ENCODE results near the gene ZMYND10.

ZMYND10 gene

GRCh38 chr3:50381383-50381782 is 35.9 kb upstream of the ZMYND10 start:
- H3K23ac ChIP-seq (ENCODE audit: low read length) = no peak overlapping the region
- no peaks in the 10 kb centered on the region for H3K79me2 ChIP-seq (ENCODE audit: control insufficient read depth, insufficient read depth, low read length)
- H2AK5ac ChIP-seq (ENCODE audit: low read length) = no peak overlapping the region
- H2BK15ac ChIP-seq (replicated peaks; ENCODE audit: low read depth) = no peak overlapping the region
- no peak overlapping the region for H3K27ac ChIP-seq (ENCODE audit: low read depth, low read length)
- H3K4me2 ChIP-seq (ENCODE audit: low read length) = no peak overlapping the region
- no peak for DNase-seq
- no peak overlapping the region for H3K9ac ChIP-seq (ENCODE audit: low read length)
- no peak overlapping the region for H2BK120ac ChIP-seq (ENCODE audit: low read depth, low read length)
- H3K27me3 ChIP-seq (ENCODE audit: insufficient read depth, low read length, poor library complexity) = no peaks in the 10 kb centered on the region
- H4K8ac ChIP-seq (ENCODE audit: low read depth, low read length) = no peak overlapping the region
- no peak overlapping the region for H3K4ac ChIP-seq (ENCODE audit: low read depth, low read length)
- no peak overlapping the region for H3K4me3 ChIP-seq (ENCODE audit: low read length)
- H2BK5ac ChIP-seq (ENCODE audit: low read length) = no peak overlapping the region
- no peaks in the 10 kb centered on the region for H3K4me1 ChIP-seq (ENCODE audit: control insufficient read depth, low read depth, low read length)
- H3K36me3 ChIP-seq (ENCODE audit: control insufficient read depth, insufficient read depth, low read length) = no peaks in the 10 kb centered on the region
- no peak overlapping the region for H3K56ac ChIP-seq (ENCODE audit: low read length)
- H4K5ac ChIP-seq (ENCODE audit: low read length) = no peak overlapping the region
- H3K18ac ChIP-seq (ENCODE audit: low read length) = no peak overlapping the region
- no peaks in the 10 kb centered on the region for H3K79me1 ChIP-seq (ENCODE audit: low read length)
- no CpG with 5 or more reads among the region's 4 CpGs for WGBS (ENCODE audit: extremely low coverage, insufficient coverage, low lambda C conversion rate)

GRCh38 chr3:50380405-50381085 is 35.0 kb upstream of the ZMYND10 start:
- Histone ChIP-seq H4K8ac (ENCODE audit: low read depth, low read length) (no peak overlapping the region), H2BK5ac (ENCODE audit: low read length) (no peak overlapping the region)
- WGBS (ENCODE audit: extremely low coverage, insufficient coverage, low lambda C conversion rate) = no CpG with 5 or more reads among the region's 17 CpGs

GRCh38 chr3:50378757-50379156 is 33.2 kb upstream of the ZMYND10 start:
- no peak overlapping the region for H3K4ac ChIP-seq (ENCODE audit: low read depth, low read length)
- no peak overlapping the region for H2BK120ac ChIP-seq (ENCODE audit: low read depth, low read length)
- no peak overlapping the region for H2BK5ac ChIP-seq (ENCODE audit: low read length)
- H3K18ac ChIP-seq (ENCODE audit: low read length) = no peak overlapping the region
- no peaks in the 10 kb centered on the region for H3K79me2 ChIP-seq (ENCODE audit: control insufficient read depth, insufficient read depth, low read length)
- no CpG with 5 or more reads among the region's 17 CpGs for WGBS (ENCODE audit: extremely low coverage, insufficient coverage, low lambda C conversion rate)
- H3K36me3 ChIP-seq (ENCODE audit: control insufficient read depth, insufficient read depth, low read length) = no peaks in the 10 kb centered on the region
- H4K8ac ChIP-seq (ENCODE audit: low read depth, low read length) = no peak overlapping the region
- no peak overlapping the region for H2BK15ac ChIP-seq (replicated peaks; ENCODE audit: low read depth)
- H3K27me3 ChIP-seq (ENCODE audit: insufficient read depth, low read length, poor library complexity) = no peaks in the 10 kb centered on the region
- no peaks in the 10 kb centered on the region for H3K79me1 ChIP-seq (ENCODE audit: low read length)
- H2AK5ac ChIP-seq (ENCODE audit: low read length) = no peak overlapping the region
- no peaks in the 10 kb centered on the region for H3K4me1 ChIP-seq (ENCODE audit: control insufficient read depth, low read depth, low read length)
- H3K9ac ChIP-seq (ENCODE audit: low read length) = no peak overlapping the region
- H3K56ac ChIP-seq (ENCODE audit: low read length) = no peak overlapping the region
- no peak overlapping the region for H3K23ac ChIP-seq (ENCODE audit: low read length)
- no peak overlapping the region for H3K4me3 ChIP-seq (ENCODE audit: low read length)
- H3K4me2 ChIP-seq (ENCODE audit: low read length) = no peak overlapping the region
- no peak for DNase-seq
- no peak overlapping the region for H3K27ac ChIP-seq (ENCODE audit: low read depth, low read length)
- H4K5ac ChIP-seq (ENCODE audit: low read length) = no peak overlapping the region

More at GRCh38 chr3:50380405-50381085, 35.0 kb upstream of the ZMYND10 start:
- Histone ChIP-seq H2BK15ac (replicated peaks; ENCODE audit: low read depth) (no peak overlapping the region), H3K4me1 (ENCODE audit: control insufficient read depth, low read depth, low read length) (no peaks in the 10 kb centered on the region), H3K4me2 (ENCODE audit: low read length) (no peak overlapping the region), H3K79me1 (ENCODE audit: low read length) (no peaks in the 10 kb centered on the region), H2BK120ac (ENCODE audit: low read depth, low read length) (no peak overlapping the region), H3K23ac (ENCODE audit: low read length) (no peak overlapping the region), H3K4me3 (ENCODE audit: low read length) (no peak overlapping the region), H3K27ac (ENCODE audit: low read depth, low read length) (no peak overlapping the region), H2AK5ac (ENCODE audit: low read length) (no peak overlapping the region), H4K5ac (ENCODE audit: low read length) (no peak overlapping the region), H3K18ac (ENCODE audit: low read length) (no peak overlapping the region), H3K9ac (ENCODE audit: low read length) (no peak overlapping the region), H3K79me2 (ENCODE audit: control insufficient read depth, insufficient read depth, low read length) (no peaks in the 10 kb centered on the region), H3K27me3 (ENCODE audit: insufficient read depth, low read length, poor library complexity) (no peaks in the 10 kb centered on the region), H3K36me3 (ENCODE audit: control insufficient read depth, insufficient read depth, low read length) (no peaks in the 10 kb centered on the region), H3K56ac (ENCODE audit: low read length) (no peak overlapping the region), H3K4ac (ENCODE audit: low read depth, low read length) (no peak overlapping the region)
- no peak for DNase-seq

GRCh38 chr3:50378024-50378423 is 32.5 kb upstream of the ZMYND10 start:
- H3K4me2 ChIP-seq (ENCODE audit: low read length) = no peak overlapping the region
- H4K5ac ChIP-seq (ENCODE audit: low read length) = no peak overlapping the region
- no peak overlapping the region for H3K27ac ChIP-seq (ENCODE audit: low read depth, low read length)
- H3K56ac ChIP-seq (ENCODE audit: low read length) = no peak overlapping the region
- H3K79me2 ChIP-seq (ENCODE audit: control insufficient read depth, insufficient read depth, low read length) = no peaks in the 10 kb centered on the region
- H4K8ac ChIP-seq (ENCODE audit: low read depth, low read length) = no peak overlapping the region
- H3K9ac ChIP-seq (ENCODE audit: low read length) = no peak overlapping the region
- no peak overlapping the region for H2BK5ac ChIP-seq (ENCODE audit: low read length)
- H3K4ac ChIP-seq (ENCODE audit: low read depth, low read length) = no peak overlapping the region
- H3K4me3 ChIP-seq (ENCODE audit: low read length) = no peak overlapping the region
- H2BK120ac ChIP-seq (ENCODE audit: low read depth, low read length) = no peak overlapping the region
- no peaks in the 10 kb centered on the region for H3K27me3 ChIP-seq (ENCODE audit: insufficient read depth, low read length, poor library complexity)
- H3K79me1 ChIP-seq (ENCODE audit: low read length) = no peaks in the 10 kb centered on the region
- no peak overlapping the region for H2BK15ac ChIP-seq (replicated peaks; ENCODE audit: low read depth)
- H3K4me1 ChIP-seq (ENCODE audit: control insufficient read depth, low read depth, low read length) = peaks cover 2% of the 10 kb centered on the region
- WGBS (ENCODE audit: extremely low coverage, insufficient coverage, low lambda C conversion rate) = no CpG with 5 or more reads among the region's 6 CpGs
- no peak overlapping the region for H2AK5ac ChIP-seq (ENCODE audit: low read length)
- no peak overlapping the region for H3K23ac ChIP-seq (ENCODE audit: low read length)
- no peak for DNase-seq
- H3K18ac ChIP-seq (ENCODE audit: low read length) = no peak overlapping the region
- H3K36me3 ChIP-seq (ENCODE audit: control insufficient read depth, insufficient read depth, low read length) = no peaks in the 10 kb centered on the region

- Histone ChIP-seq H2BK5ac (ENCODE audit: low read length) (no peak overlapping the region), H2BK15ac (replicated peaks; ENCODE audit: low read depth) (no peak overlapping the region), H3K56ac (ENCODE audit: low read length) (no peak overlapping the region), H4K8ac (ENCODE audit: low read depth, low read length) (no peak overlapping the region), H4K5ac (ENCODE audit: low read length) (no peak overlapping the region), H3K79me2 (ENCODE audit: control insufficient read depth, insufficient read depth, low read length) (no peaks in the 10 kb centered on the region), H3K4ac (ENCODE audit: low read depth, low read length) (no peak overlapping the region), H3K4me2 (ENCODE audit: low read length) (no peak overlapping the region), H3K23ac (ENCODE audit: low read length) (peak overlapping the region; percentile 16), H3K79me1 (ENCODE audit: low read length) (no peaks in the 10 kb centered on the region), H3K36me3 (ENCODE audit: control insufficient read depth, insufficient read depth, low read length) (no peaks in the 10 kb centered on the region), H3K18ac (ENCODE audit: low read length) (no peak overlapping the region), H2AK5ac (ENCODE audit: low read length) (no peak overlapping the region), H3K4me3 (ENCODE audit: low read length) (no peak overlapping the region), H3K27ac (ENCODE audit: low read depth, low read length) (no peak overlapping the region), H3K4me1 (ENCODE audit: control insufficient read depth, low read depth, low read length) (peaks cover 3% of the 10 kb centered on the region), H3K9ac (ENCODE audit: low read length) (no peak overlapping the region), H3K27me3 (ENCODE audit: insufficient read depth, low read length, poor library complexity) (no peaks in the 10 kb centered on the region), H2BK120ac (ENCODE audit: low read depth, low read length) (no peak overlapping the region)
- DNase-seq = no peak
- no CpG with 5 or more reads among the region's 7 CpGs for WGBS (ENCODE audit: extremely low coverage, insufficient coverage, low lambda C conversion rate)
Measured at GRCh38 chr3:50375258-50375931, 29.9 kb upstream of the ZMYND10 start.
